Measurements from ENCODE around the gene SORCS3.

DNA sequence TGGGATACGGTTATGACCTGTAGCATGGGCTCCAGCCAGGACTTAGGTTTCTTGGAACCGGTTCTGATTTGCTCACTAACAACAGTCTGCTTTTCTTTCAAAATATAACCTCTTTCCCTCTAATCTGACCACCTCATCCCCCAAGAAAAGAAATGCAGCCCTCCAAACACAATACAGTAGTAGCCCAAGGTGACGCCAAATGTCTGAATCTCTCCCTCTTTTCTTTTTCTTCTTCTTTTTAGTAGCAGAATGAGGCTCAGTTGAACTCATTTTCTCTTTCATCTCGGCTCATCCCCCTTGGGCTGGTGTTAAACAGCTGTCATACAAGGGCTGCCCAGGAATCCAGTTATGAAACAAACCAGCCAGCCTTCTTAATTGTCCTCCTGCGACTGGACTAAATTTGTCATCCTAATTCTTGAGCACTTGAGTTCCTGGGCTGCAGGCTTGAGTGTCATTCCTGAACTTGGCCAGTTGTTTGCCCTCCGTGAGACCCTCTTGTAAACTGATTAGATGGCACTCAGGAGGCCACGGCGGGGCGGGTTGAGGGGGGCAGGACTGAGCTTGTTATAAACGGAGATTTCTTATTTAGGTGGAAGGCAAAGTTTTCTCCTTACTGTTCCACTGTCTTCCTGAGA, 94.8 kb downstream of the SORCS3 start:
- TF ChIP-seq, protein P1, sequence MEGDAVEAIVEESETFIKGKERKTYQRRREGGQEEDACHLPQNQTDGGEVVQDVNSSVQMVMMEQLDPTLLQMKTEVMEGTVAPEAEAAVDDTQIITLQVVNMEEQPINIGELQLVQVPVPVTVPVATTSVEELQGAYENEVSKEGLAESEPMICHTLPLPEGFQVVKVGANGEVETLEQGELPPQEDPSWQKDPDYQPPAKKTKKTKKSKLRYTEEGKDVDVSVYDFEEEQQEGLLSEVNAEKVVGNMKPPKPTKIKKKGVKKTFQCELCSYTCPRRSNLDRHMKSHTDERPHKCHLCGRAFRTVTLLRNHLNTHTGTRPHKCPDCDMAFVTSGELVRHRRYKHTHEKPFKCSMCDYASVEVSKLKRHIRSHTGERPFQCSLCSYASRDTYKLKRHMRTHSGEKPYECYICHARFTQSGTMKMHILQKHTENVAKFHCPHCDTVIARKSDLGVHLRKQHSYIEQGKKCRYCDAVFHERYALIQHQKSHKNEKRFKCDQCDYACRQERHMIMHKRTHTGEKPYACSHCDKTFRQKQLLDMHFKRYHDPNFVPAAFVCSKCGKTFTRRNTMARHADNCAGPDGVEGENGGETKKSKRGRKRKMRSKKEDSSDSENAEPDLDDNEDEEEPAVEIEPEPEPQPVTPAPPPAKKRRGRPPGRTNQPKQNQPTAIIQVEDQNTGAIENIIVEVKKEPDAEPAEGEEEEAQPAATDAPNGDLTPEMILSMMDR (IDR thresholded peaks at IDR 0.05; ENCODE audit: insufficient read depth, low read length, poor library complexity, severe bottlenecking) = no peak
- no peak for TF ChIP-seq EZH2phosphoT487 (conservative IDR thresholded peaks at IDR 0.05; ENCODE audit: low read length)
